ENCODE results near the gene ABR. TPM values are rescaled to one million over a fixed set of nuclear protein-coding genes. Genes with fewer than 3 reads are reported as not detected.

Gene ABR
- polyA plus RNA-seq, 3 donors = 19.8 to 160 (median 26.0) TPM

GRCh38 chr17:1137465-1137894 lies 42.3 kb downstream of the ABR start:
- WGBS (ENCODE audit: insufficient coverage) = 100% methylated on average over 10 of the region's 18 CpGs
- no peaks in the 10 kb centered on the region for H3K27me3 ChIP-seq (ENCODE audit: control insufficient read depth in 2 of 2, insufficient read depth in 2 of 2, low read length in 2 of 2)
- H3K36me3 ChIP-seq (replicated peaks in 1 of 2; ENCODE audit: control insufficient read depth in 1 of 2, insufficient read depth in 2 of 2, low read length in 2 of 2) = peaks cover 0 to under 1% of the 10 kb centered on the region in 2 donors
- no peak for DNase-seq
- Mint-ChIP-seq H3K36me3 (peaks cover 2 to 11% of the 10 kb centered on the region in 2 donors), H3K9me3 (no peaks in the 10 kb centered on the region), H3K27ac (peak overlapping the region in 1 of 7 donors; percentile 66), H3K4me1 (peaks cover 15% of the 10 kb centered on the region), H3K27me3 (ENCODE audit: low read depth in 3 of 3) (no peaks in the 10 kb centered on the region), H3K4me3 (no peak overlapping the region)
- peaks cover 69% of the 10 kb centered on the region for H3K79me2 ChIP-seq (ENCODE audit: insufficient read depth, low read length)
- TF ChIP-seq CTCF (IDR thresholded peaks at IDR 0.05) = no peak
- no peak overlapping the region for H3K4me3 ChIP-seq (replicated peaks in 1 of 3; ENCODE audit: low read depth in 2 of 3, low read length in 3 of 3)
- no peak overlapping the region for H3K4me2 ChIP-seq (replicated peaks; ENCODE audit: extremely low read depth, low read length, poor library complexity, severe bottlenecking)
- no peaks in the 10 kb centered on the region for H3K4me1 ChIP-seq (ENCODE audit: control insufficient read depth in 1 of 2, insufficient read depth in 2 of 2, low read length in 2 of 2)
- intact Hi-C loops (cut with micrococcal nuclease) = no loop called here
- peaks cover 98% of the 10 kb centered on the region for H4K20me1 ChIP-seq (ENCODE audit: insufficient read depth, low read length)
- no peak overlapping the region for H2AFZ ChIP-seq (ENCODE audit: insufficient read depth, low read depth, low read length, poor library complexity, severe bottlenecking)
- no peak overlapping the region for H3K9ac ChIP-seq (ENCODE audit: insufficient read depth, low read length, poor library complexity, severe bottlenecking)
- no peaks in the 10 kb centered on the region for H3K9me3 ChIP-seq (replicated peaks in 1 of 2; ENCODE audit: control insufficient read depth in 1 of 2, insufficient read depth in 1 of 2, low read length in 2 of 2)
- no peak overlapping the region for H3K27ac ChIP-seq (ENCODE audit: low read depth in 1 of 2, low read length in 2 of 2)

GRCh38 chr17:1136748-1137147 lies 43.0 kb downstream of the ABR start:
- intact Hi-C loops (cut with micrococcal nuclease) = no loop called here
- H3K4me1 ChIP-seq (ENCODE audit: control insufficient read depth in 1 of 2, insufficient read depth in 2 of 2, low read length in 2 of 2) = no peaks in the 10 kb centered on the region

More at GRCh38 chr17:1136748-1137147, 43.0 kb downstream of the ABR start:
- no peak overlapping the region for H3K4me2 ChIP-seq (replicated peaks; ENCODE audit: extremely low read depth, low read length, poor library complexity, severe bottlenecking)
- Mint-ChIP-seq H3K36me3 (peaks cover 2 to 11% of the 10 kb centered on the region in 2 donors), H3K27ac (peak overlapping the region in 2 of 7 donors; percentile 42 to 47), H3K27me3 (ENCODE audit: low read depth in 3 of 3) (no peaks in the 10 kb centered on the region), H3K4me3 (no peak overlapping the region), H3K4me1 (peaks cover 15% of the 10 kb centered on the region), H3K9me3 (no peaks in the 10 kb centered on the region)
- H3K9ac ChIP-seq (ENCODE audit: insufficient read depth, low read length, poor library complexity, severe bottlenecking) = no peak overlapping the region
- TF ChIP-seq CTCF (IDR thresholded peaks at IDR 0.05) = no peak
- no peaks in the 10 kb centered on the region for H3K27me3 ChIP-seq (ENCODE audit: control insufficient read depth in 2 of 2, insufficient read depth in 2 of 2, low read length in 2 of 2)
- DNase-seq = no peak
- 100% methylated on average over 1 of the region's 6 CpGs for WGBS (ENCODE audit: insufficient coverage)
- H3K4me3 ChIP-seq (replicated peaks in 1 of 3; ENCODE audit: low read depth in 2 of 3, low read length in 3 of 3) = no peak overlapping the region
- no peak overlapping the region for H2AFZ ChIP-seq (ENCODE audit: insufficient read depth, low read depth, low read length, poor library complexity, severe bottlenecking)
- no peaks in the 10 kb centered on the region for H3K36me3 ChIP-seq (replicated peaks in 1 of 2; ENCODE audit: control insufficient read depth in 1 of 2, insufficient read depth in 2 of 2, low read length in 2 of 2)
- no peak overlapping the region for H3K27ac ChIP-seq (ENCODE audit: low read depth in 1 of 2, low read length in 2 of 2)
- no peaks in the 10 kb centered on the region for H3K9me3 ChIP-seq (replicated peaks in 1 of 2; ENCODE audit: control insufficient read depth in 1 of 2, insufficient read depth in 1 of 2, low read length in 2 of 2)
- peaks cover 97% of the 10 kb centered on the region for H4K20me1 ChIP-seq (ENCODE audit: insufficient read depth, low read length)
- H3K79me2 ChIP-seq (ENCODE audit: insufficient read depth, low read length) = peaks cover 70% of the 10 kb centered on the region
